ENCODE data around the gene WASHC2C.
"Not testable (repeated sequence)": the region's sequence is repeated elsewhere in the genome, so short reads cannot be mapped to it uniquely, and the experiment has no call there.

- TF ChIP-seq CTCF (IDR thresholded peaks at IDR 0.05; ENCODE audit: poor library complexity, severe bottlenecking); MXI1 (conservative IDR thresholded peaks at IDR 0.05; ENCODE audit: poor library complexity, severe bottlenecking); EZH2 (IDR thresholded peaks at IDR 0.05; ENCODE audit: borderline replicate concordance, insufficient read depth, low read length, poor library complexity, severe bottlenecking); REST (IDR thresholded peaks at IDR 0.05; ENCODE audit: borderline replicate concordance); EP300 (conservative IDR thresholded peaks at IDR 0.05; ENCODE audit: poor library complexity, severe bottlenecking): not testable (repeated sequence)
Observed at GRCh38 chr10:45752210-45752609, 25.1 kb downstream of the WASHC2C start.
